Measurements from ENCODE around the gene COMMD7. TPM values are rescaled to one million over a fixed set of nuclear protein-coding genes. Genes with fewer than 3 reads are reported as not detected.
A peak's percentile ranks its signal among the peaks of the same experiment; 100 is the strongest.

COMMD7 gene
- total and polyA plus RNA-seq, 9 of the 15 experiments (the other 6 are each of a cell fraction or from before 2014, with no cell fraction given), result 11.9 to 69.1 (median 34.7) TPM

DNA sequence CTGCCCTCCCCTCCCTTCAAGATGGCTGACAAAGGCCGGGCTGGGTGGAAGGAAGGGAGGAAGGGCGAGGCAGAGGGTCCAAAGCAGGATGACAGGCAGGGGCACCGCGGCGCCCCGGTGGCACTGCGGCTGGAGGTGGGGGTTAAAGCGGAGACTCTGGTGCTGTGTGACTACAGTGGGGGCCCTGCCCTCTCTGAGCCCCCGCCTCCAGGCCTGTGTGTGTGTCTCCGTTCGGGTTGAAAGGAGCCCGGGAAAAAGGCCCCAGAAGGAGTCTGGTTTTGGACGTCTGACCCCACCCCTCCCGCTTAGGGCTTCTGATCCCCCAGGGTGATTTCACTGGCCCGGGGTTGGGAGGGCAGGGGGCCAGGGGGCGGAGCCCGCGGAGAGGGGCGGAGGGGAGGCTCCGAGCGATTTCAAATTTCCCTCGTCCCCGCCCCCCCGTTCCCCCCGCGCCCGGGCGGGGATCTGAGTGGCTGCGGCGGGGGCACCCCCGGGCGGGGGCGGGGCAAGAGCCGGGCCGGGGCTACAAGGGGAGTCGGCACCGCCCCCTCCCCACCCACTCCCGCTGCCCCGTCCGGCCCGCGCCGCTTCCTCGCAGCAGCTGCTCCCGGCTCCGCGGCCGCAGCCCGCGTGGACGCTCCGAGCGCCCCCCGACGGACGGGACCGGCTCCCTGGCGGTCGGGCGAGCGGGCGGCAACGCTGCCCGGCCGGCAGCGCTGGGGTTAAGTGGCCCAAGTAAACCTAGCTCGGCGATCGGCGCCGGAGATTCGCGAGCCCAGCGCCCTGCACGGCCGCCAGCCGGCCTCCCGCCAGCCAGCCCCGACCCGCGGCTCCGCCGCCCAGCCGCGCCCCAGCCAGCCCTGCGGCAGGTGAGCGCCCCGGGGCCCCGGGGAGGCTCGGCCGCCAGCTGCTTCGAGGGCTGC lies 18.8 kb upstream of the COMMD7 start, which contains the start of gene DNMT3B (continued):
- TF ChIP-seq, protein P1, sequence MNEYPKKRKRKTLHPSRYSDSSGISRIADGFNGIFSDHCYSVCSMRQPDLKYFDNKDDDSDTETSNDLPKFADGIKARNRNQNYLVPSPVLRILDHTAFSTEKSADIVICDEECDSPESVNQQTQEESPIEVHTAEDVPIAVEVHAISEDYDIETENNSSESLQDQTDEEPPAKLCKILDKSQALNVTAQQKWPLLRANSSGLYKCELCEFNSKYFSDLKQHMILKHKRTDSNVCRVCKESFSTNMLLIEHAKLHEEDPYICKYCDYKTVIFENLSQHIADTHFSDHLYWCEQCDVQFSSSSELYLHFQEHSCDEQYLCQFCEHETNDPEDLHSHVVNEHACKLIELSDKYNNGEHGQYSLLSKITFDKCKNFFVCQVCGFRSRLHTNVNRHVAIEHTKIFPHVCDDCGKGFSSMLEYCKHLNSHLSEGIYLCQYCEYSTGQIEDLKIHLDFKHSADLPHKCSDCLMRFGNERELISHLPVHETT (CRISPR knock-in tag; conservative IDR thresholded peaks at IDR 0.05 in 1 of 2, IDR thresholded peaks at IDR 0.05 in 1 of 2), result peak in 1 of 2 experiments; percentile 93; a peak in 2 of 4 replicates
- no peak for TF ChIP-seq PCBP2 (IDR thresholded peaks at IDR 0.05; ENCODE audit: low read depth, low read length, poor library complexity, severe bottlenecking)
- TF ChIP-seq, protein P2, sequence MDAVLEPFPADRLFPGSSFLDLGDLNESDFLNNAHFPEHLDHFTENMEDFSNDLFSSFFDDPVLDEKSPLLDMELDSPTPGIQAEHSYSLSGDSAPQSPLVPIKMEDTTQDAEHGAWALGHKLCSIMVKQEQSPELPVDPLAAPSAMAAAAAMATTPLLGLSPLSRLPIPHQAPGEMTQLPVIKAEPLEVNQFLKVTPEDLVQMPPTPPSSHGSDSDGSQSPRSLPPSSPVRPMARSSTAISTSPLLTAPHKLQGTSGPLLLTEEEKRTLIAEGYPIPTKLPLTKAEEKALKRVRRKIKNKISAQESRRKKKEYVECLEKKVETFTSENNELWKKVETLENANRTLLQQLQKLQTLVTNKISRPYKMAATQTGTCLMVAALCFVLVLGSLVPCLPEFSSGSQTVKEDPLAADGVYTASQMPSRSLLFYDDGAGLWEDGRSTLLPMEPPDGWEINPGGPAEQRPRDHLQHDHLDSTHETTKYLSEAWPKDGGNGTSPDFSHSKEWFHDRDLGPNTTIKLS (IDR thresholded peaks at IDR 0.05; ENCODE audit: borderline replicate concordance, low read depth), result peak; percentile 48
- no peak; the same call in 1 of the 2 replicates for TF ChIP-seq ZFPM2 (CRISPR knock-in tag; IDR thresholded peaks at IDR 0.05)
- TF ChIP-seq PTTG1 (tag; IDR thresholded peaks at IDR 0.05; ENCODE audit: low read depth), result no peak
- no peak for TF ChIP-seq ZNF408 (CRISPR knock-in tag; IDR thresholded peaks at IDR 0.05; ENCODE audit: low read depth)
- no peak for TF ChIP-seq HNRNPK (IDR thresholded peaks at IDR 0.05; ENCODE audit: low read depth, low read length, poor library complexity, severe bottlenecking)
- no peak for TF ChIP-seq RBM15 (IDR thresholded peaks at IDR 0.05; ENCODE audit: insufficient read depth, low read length)
- TF ChIP-seq POLR2AphosphoS5 (IDR thresholded peaks at IDR 0.05; ENCODE audit: control insufficient read depth, insufficient read depth, low read depth, low read length), result peak; percentile 77
- TF ChIP-seq, protein P3, sequence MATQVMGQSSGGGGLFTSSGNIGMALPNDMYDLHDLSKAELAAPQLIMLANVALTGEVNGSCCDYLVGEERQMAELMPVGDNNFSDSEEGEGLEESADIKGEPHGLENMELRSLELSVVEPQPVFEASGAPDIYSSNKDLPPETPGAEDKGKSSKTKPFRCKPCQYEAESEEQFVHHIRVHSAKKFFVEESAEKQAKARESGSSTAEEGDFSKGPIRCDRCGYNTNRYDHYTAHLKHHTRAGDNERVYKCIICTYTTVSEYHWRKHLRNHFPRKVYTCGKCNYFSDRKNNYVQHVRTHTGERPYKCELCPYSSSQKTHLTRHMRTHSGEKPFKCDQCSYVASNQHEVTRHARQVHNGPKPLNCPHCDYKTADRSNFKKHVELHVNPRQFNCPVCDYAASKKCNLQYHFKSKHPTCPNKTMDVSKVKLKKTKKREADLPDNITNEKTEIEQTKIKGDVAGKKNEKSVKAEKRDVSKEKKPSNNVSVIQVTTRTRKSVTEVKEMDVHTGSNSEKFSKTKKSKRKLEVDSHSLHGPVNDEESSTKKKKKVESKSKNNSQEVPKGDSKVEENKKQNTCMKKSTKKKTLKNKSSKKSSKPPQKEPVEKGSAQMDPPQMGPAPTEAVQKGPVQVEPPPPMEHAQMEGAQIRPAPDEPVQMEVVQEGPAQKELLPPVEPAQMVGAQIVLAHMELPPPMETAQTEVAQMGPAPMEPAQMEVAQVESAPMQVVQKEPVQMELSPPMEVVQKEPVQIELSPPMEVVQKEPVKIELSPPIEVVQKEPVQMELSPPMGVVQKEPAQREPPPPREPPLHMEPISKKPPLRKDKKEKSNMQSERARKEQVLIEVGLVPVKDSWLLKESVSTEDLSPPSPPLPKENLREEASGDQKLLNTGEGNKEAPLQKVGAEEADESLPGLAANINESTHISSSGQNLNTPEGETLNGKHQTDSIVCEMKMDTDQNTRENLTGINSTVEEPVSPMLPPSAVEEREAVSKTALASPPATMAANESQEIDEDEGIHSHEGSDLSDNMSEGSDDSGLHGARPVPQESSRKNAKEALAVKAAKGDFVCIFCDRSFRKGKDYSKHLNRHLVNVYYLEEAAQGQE (IDR thresholded peaks at IDR 0.05; ENCODE audit: borderline replicate concordance), result peak; percentile 88
- TF ChIP-seq, protein P3 (CRISPR knock-in tag; IDR thresholded peaks at IDR 0.05; ENCODE audit: low read depth), result no peak
- TF ChIP-seq GABPB2 (CRISPR knock-in tag; conservative IDR thresholded peaks at IDR 0.05), result no peak
- TF ChIP-seq PTBP1 (IDR thresholded peaks at IDR 0.05; ENCODE audit: low read depth, low read length), result no peak
